ENCODE measurements around the gene CEACAM8. TPM values are rescaled to one million over a fixed set of nuclear protein-coding genes. Genes with fewer than 3 reads are reported as not detected.
"Not testable (repeated sequence)": the region's sequence is repeated elsewhere in the genome, so short reads cannot be mapped to it uniquely, and the experiment has no call there.

Gene CEACAM8
- polyA plus RNA-seq: 0.03 TPM
- long read RNA-seq, donor 1: 0 reads
- long read RNA-seq, donor 2: 0 reads
- long read RNA-seq, donor 3: 0 reads
- long read RNA-seq, donor 4: 0 reads
- long read RNA-seq, donor 5: 0 reads
- long read RNA-seq, donor 6: 0 reads
- long read RNA-seq, donor 7: 0 reads
- long read RNA-seq, donor 8: 0 reads
- long read RNA-seq, donor 9: 0 reads
- long read RNA-seq, donor 10: 0 reads
- long read RNA-seq, donor 11: 0 reads

DNA sequence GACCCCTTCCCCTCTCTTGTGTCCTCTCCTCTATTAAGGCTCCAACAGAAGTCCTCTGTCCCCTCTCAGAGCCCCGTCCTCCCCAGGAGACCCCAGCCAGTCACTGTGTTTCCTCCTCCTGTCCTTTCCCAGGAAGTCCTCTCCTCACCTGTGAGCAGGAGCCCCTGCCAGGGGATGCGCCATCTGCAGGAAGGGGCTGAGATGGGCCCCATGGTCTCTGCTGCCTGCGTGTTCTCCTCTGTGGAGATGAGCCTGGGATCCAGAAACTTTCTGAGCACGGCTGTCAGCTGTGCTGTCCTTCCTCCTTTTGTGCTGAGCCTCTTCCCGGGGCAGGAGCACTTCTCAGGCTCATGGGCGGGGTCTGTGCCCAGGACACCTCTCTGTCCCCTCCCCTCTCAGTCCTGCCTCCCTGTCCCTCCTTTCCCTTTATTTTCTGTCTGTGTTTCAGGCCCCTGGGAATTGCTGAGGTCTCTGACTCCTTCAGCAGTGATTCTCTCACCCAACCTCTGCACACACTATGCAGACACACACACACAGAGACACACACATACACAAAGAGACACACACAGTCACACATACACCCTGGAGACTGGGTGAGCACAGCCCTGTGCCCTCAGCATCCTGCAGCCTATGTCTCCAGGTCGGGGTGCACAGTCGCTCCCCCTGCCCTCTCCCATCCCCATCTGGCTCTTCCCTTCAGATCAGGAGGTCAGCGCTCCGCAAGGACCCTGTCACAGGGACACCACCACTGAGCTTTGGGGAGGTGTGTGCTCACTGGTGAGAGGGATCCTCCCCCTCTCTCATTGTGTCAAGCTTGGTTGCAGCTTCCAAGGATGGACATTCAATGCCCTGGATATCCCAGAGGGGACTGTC is at the start of gene CEACAM8:
CEACAM8 (minus strand) TSS at position 308 of the 873 bp plus-strand sequence; CDS start at position 212, 96 bp downstream.
- Histone ChIP-seq H3K4me1 (ENCODE audit: control insufficient read depth, insufficient read depth, low read length) (no peaks in the 10 kb centered on the region), H3K9me3 (ENCODE audit: control insufficient read depth, low read depth, low read length) (no peaks in the 10 kb centered on the region), H3K27ac (ENCODE audit: low read length) (no peak within 1 kb of the TSS), H3K4me3 (ENCODE audit: low read length) (no peak within 1 kb of the TSS), H3K36me3 (ENCODE audit: control insufficient read depth, insufficient read depth, low read length) (no peaks in the 10 kb centered on the region), H3K27me3 (ENCODE audit: control insufficient read depth, insufficient read depth, low read length) (no peaks in the 10 kb centered on the region)
- WGBS (ENCODE audit: insufficient coverage, low lambda C conversion rate): no CpG with 5 or more reads among the region's 10 CpGs
- no peak for DNase-seq

DNA sequence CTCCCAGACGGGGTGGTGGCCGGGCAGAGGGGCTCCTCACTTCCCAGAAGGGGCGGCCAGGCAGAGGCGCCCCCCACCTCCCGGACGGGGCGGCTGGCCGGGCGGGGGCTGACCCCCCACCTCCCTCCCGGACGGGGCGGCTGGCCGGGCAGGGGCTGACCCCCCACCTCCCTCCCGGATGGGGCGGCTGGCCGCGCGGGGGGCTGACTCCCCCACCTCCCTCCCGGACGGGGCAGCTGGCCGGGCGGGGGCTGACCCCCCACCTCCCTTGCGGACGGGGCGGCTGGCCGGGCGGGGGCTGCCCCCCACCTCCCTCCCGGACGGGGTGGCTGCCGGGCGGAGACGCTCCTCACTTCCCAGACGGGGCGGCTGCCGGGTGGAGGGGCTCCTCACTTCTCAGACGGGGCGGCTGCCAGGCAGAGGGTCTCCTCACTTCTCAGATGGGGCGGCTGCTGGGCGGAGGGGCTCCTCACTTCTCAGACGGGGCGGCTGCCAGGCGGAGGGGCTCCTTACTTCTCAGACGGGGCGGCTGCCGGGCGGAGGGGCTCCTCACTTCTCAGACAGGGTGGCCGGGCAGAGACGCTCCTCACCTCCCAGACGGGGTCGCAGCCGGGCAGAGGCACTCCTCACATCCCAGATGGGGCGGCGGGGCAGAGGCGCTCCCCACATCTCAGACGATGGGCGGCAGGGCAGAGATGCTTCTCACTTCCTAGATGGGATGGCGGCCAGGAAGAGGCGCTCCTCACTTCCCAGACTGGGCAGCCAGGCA is 44.8 kb upstream of the CEACAM8 start:
- not testable (repeated sequence) for H3K9me3 ChIP-seq (ENCODE audit: control insufficient read depth, low read depth, low read length); H3K4me3 ChIP-seq (ENCODE audit: low read length); H3K4me1 ChIP-seq (ENCODE audit: control insufficient read depth, insufficient read depth, low read length); DNase-seq; H3K36me3 ChIP-seq (ENCODE audit: control insufficient read depth, insufficient read depth, low read length); H3K27ac ChIP-seq (ENCODE audit: low read length); H3K27me3 ChIP-seq (ENCODE audit: control insufficient read depth, insufficient read depth, low read length)
- WGBS (ENCODE audit: insufficient coverage, low lambda C conversion rate): no CpG with 5 or more reads among the region's 58 CpGs

DNA sequence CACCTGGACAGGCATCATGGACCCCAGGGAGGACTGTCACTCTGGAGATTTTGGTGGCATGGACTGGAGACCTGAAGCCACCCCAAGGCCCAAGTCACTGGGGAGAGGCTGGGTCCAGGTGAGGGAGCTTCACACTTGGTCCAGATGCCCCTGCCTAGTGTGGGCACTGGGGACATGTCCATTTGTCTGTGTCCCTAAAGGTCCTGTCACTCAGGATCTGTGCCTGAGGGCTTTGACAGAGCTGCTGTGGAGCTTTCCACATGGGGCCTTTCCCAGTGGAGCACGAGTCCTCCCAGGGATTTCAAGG is 40.5 kb upstream of the CEACAM8 start:
- DNase-seq: no peak
- H3K27me3 ChIP-seq (ENCODE audit: control insufficient read depth, insufficient read depth, low read length): no peaks in the 10 kb centered on the region
- no CpG with 5 or more reads among the region's 1 CpG for WGBS (ENCODE audit: insufficient coverage, low lambda C conversion rate)
- H3K4me1 ChIP-seq (ENCODE audit: control insufficient read depth, insufficient read depth, low read length): no peaks in the 10 kb centered on the region
- no peaks in the 10 kb centered on the region for H3K9me3 ChIP-seq (ENCODE audit: control insufficient read depth, low read depth, low read length)
- no peak overlapping the region for H3K27ac ChIP-seq (ENCODE audit: low read length)
- no peaks in the 10 kb centered on the region for H3K36me3 ChIP-seq (ENCODE audit: control insufficient read depth, insufficient read depth, low read length)
- no peak overlapping the region for H3K4me3 ChIP-seq (ENCODE audit: low read length)

DNA sequence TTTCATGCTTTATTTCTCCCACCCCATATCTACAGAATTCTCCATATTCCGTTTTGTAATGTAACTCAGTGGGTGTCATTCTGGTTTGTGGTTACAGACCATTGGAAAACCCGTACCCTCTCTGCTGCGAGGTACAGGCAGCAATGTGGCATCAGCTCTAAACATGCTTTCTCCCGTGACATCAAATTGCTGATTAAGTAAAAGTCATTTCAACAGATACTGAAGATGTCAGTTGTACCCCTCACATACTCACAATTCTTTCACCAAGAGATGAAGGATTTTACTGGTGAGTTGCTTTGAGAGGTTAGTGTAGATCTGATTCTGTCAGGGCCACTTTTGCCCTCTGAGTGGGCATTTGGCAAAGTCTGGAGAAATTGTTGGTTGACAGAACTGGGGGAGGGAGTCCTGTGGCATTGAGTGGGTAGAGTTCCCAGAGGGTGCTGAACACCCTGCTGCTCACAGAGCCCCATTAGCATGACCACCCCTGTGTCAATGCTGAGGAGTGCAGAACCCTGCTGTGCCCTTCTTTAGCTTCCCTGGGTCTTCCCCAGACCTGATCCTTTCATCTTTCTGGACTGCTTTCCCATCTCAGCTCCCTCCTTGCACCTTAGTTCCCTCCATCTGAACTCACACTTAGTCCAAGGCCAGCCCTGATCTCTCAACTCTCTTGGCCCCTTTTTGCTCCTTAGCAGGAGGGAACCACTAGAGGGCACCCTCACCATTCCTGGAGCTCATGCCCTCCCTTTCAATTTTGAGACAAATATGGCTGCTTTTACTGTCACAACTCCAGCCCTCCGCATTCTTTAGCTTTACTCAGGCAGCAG is 39.9 kb upstream of the CEACAM8 start:
- DNase-seq: no peak
- Histone ChIP-seq H3K4me3 (ENCODE audit: low read length) (no peak overlapping the region), H3K9me3 (ENCODE audit: control insufficient read depth, low read depth, low read length) (no peaks in the 10 kb centered on the region), H3K27me3 (ENCODE audit: control insufficient read depth, insufficient read depth, low read length) (no peaks in the 10 kb centered on the region), H3K27ac (ENCODE audit: low read length) (no peak overlapping the region), H3K36me3 (ENCODE audit: control insufficient read depth, insufficient read depth, low read length) (no peaks in the 10 kb centered on the region), H3K4me1 (ENCODE audit: control insufficient read depth, insufficient read depth, low read length) (no peaks in the 10 kb centered on the region)
- no CpG with 5 or more reads among the region's 5 CpGs for WGBS (ENCODE audit: insufficient coverage, low lambda C conversion rate)

DNA sequence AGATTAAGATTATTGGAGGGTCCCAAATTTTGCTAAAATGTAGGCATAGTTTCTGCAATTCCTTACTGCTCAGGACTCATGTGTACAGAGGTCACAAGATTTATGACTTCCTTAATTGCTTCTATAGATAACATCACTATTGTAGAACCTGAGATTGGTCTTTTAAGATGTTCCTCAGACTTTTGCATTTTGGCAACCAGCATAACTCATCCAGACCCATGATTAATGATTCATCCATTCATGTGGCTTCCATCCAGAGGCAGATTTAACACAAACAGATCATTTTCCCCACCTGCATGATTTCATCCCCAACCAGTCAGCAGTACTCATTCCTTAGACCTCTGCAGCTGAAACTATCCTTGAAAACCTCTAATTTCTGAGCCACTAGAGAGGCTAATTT is 34.5 kb upstream of the CEACAM8 start:
- Histone ChIP-seq H3K36me3 (ENCODE audit: control insufficient read depth, insufficient read depth, low read length) (no peaks in the 10 kb centered on the region), H3K9me3 (ENCODE audit: control insufficient read depth, low read depth, low read length) (peaks cover 3% of the 10 kb centered on the region), H3K27me3 (ENCODE audit: control insufficient read depth, insufficient read depth, low read length) (no peaks in the 10 kb centered on the region), H3K27ac (ENCODE audit: low read length) (no peak overlapping the region), H3K4me3 (ENCODE audit: low read length) (no peak overlapping the region), H3K4me1 (ENCODE audit: control insufficient read depth, insufficient read depth, low read length) (no peaks in the 10 kb centered on the region)
- DNase-seq: no peak

DNA sequence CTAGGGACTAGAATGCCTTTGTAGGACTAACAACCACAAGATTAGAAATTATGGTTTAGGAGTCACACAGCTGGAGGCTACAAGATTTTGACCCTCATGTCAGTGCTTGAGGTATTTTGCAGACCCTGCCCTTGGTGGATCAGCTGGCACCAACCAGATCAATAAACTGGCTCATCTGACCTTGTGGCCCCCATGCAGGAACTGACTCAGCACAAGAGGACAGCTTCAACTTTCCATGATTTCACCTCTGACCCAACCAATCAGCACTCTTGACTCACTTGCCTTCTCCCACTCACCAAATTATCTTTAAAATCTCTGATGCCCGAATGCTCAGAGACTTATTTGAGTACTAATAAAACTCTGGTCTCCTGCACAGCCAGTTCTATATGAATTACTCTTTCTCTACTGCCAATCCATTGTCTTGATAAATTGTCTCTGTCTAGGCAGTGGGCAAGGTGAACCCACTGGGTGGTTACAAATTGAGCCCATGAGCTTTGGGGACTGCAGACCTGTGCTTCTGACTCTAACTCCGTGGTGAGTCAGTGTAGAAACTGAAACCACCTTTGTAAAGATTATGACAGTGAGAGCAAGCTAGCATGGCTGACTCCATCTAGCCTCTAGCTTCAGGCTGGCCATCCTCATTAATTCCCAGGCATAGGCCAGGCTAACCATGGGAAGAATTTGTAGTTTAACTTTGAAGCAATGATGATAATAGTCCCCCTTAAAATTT is 33.9 kb upstream of the CEACAM8 start:
- Histone ChIP-seq H3K36me3 (ENCODE audit: control insufficient read depth, insufficient read depth, low read length) (no peaks in the 10 kb centered on the region), H3K4me1 (ENCODE audit: control insufficient read depth, insufficient read depth, low read length) (no peaks in the 10 kb centered on the region), H3K9me3 (ENCODE audit: control insufficient read depth, low read depth, low read length) (peaks cover 3% of the 10 kb centered on the region), H3K27ac (ENCODE audit: low read length) (no peak overlapping the region), H3K27me3 (ENCODE audit: control insufficient read depth, insufficient read depth, low read length) (no peaks in the 10 kb centered on the region), H3K4me3 (ENCODE audit: low read length) (no peak overlapping the region)
- DNase-seq: no peak
- 50% methylated on average over 1 of the region's 2 CpGs for WGBS (ENCODE audit: insufficient coverage, low lambda C conversion rate)

DNA sequence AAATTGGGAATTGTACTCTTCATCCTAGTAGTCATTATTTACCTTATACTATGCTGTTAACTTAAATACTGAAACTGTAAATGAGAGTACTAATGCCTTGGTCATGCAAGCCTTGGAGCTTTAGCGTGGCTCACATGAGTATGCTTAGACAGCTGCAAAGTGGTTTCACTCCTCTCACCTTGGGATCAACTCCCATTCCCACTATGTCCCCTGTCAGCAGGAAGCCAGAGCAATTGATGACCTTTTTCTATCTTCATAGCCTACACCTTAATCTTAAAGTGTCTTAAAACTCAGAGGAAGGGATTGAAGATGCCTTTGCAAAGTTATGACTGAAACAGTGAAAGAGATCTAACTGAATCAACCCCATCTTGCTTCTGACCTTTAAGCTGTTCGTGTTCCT is 33.2 kb upstream of the CEACAM8 start:
- DNase-seq: no peak
- Histone ChIP-seq H3K27ac (ENCODE audit: low read length) (no peak overlapping the region), H3K4me3 (ENCODE audit: low read length) (no peak overlapping the region)

DNA sequence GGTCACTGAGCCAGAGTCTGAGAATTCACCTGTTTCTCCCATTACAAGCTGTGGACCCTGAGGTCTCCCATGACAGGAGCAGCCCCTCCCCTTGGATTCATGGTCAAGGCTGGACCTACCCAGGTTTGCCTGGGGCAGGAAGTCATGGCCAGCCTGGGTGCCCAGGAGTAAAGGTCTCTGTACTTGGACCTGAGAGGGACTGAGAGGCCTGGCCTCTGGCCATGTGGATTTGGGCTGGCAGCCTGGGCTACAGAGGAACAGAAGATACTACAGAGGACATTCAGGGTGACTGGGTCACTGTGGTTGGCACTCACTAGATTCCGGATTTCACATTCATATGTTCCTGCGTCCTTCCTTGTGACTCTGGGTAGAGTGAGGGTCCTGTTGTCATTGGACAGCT is 31.5 kb upstream of the CEACAM8 start:
- no peak for DNase-seq
- no peak overlapping the region for H3K27ac ChIP-seq (ENCODE audit: low read length)
- no peaks in the 10 kb centered on the region for H3K4me1 ChIP-seq (ENCODE audit: control insufficient read depth, insufficient read depth, low read length)
- no peak overlapping the region for H3K4me3 ChIP-seq (ENCODE audit: low read length)
- no CpG with 5 or more reads among the region's 2 CpGs for WGBS (ENCODE audit: insufficient coverage, low lambda C conversion rate)
- no peaks in the 10 kb centered on the region for H3K27me3 ChIP-seq (ENCODE audit: control insufficient read depth, insufficient read depth, low read length)
- no peaks in the 10 kb centered on the region for H3K36me3 ChIP-seq (ENCODE audit: control insufficient read depth, insufficient read depth, low read length)
- H3K9me3 ChIP-seq (ENCODE audit: control insufficient read depth, low read depth, low read length): peaks cover 3% of the 10 kb centered on the region

More for the DNA sequence above, 33.2 kb upstream of the CEACAM8 start:
- Histone ChIP-seq H3K36me3 (ENCODE audit: control insufficient read depth, insufficient read depth, low read length) (no peaks in the 10 kb centered on the region), H3K4me1 (ENCODE audit: control insufficient read depth, insufficient read depth, low read length) (no peaks in the 10 kb centered on the region), H3K27me3 (ENCODE audit: control insufficient read depth, insufficient read depth, low read length) (no peaks in the 10 kb centered on the region), H3K9me3 (ENCODE audit: control insufficient read depth, low read depth, low read length) (peaks cover 3% of the 10 kb centered on the region)
- WGBS (ENCODE audit: insufficient coverage, low lambda C conversion rate): no CpG with 5 or more reads among the region's 2 CpGs

DNA sequence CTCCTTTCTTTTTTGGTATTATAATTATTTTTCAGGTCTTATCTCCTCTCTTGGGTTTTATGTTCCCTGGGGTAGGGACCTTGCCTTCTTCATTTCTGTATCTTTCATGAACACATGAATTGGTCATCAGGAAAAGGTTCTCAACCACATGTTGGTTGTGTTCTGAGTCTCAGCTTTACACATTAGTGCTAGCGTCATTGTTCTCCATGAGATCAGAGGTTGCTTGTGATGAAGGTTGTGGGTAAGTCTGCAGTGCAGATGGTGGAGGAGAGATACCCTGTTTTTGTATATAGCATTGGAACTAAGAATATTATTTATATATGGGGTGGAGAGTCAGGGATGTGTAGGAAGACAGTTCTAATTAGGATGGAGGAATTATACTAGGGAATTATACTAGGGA is 24.5 kb upstream of the CEACAM8 start:
- 80% methylated on average over 1 of the region's 1 CpG for whole genome bisulfite sequencing (ENCODE audit: insufficient coverage, low lambda C conversion rate)
- Histone ChIP-seq H3K9me3 (ENCODE audit: control insufficient read depth, low read depth, low read length) (no peaks in the 10 kb centered on the region), H3K27me3 (ENCODE audit: control insufficient read depth, insufficient read depth, low read length) (no peaks in the 10 kb centered on the region), H3K4me1 (ENCODE audit: control insufficient read depth, insufficient read depth, low read length) (no peaks in the 10 kb centered on the region), H3K27ac (ENCODE audit: low read length) (no peak overlapping the region), H3K36me3 (ENCODE audit: control insufficient read depth, insufficient read depth, low read length) (no peaks in the 10 kb centered on the region), H3K4me3 (ENCODE audit: low read length) (no peak overlapping the region)
- no peak for DNase-seq

Measured in large intestine (tissue), 12 donors.